Astrocyte of the cerebellum (primary cell): ENCODE measurements around the gene OVOL1.

ENCODE experiments used
- DNase-seq: peaks from one replicate; pipeline ENCODE4 v3.0.0-alpha.2; 2011; ENCODE audit warnings: low read depth
- H3K4me3 ChIP-seq: 2 replicates; pipeline ENCODE4 v1.5.1; 2011; ENCODE audit warnings: mild to moderate bottlenecking, low read depth, low read length, moderate library complexity
- in situ Hi-C: cut with HindIII; loops from 2 replicates; pipeline ENCODE4 v1.10.0; 2017; ENCODE audit warnings: low sequenced_read_pairs
- TF ChIP-seq, protein P1 (sequence below): IDR thresholded peaks from 2 replicates; pipeline ENCODE4 v1.5.1; 2012; ENCODE audit warnings: low read length, low read depth, moderate library complexity, mild to moderate bottlenecking; ENCODE audit errors: missing control alignments

Gene OVOL1

DNA sequence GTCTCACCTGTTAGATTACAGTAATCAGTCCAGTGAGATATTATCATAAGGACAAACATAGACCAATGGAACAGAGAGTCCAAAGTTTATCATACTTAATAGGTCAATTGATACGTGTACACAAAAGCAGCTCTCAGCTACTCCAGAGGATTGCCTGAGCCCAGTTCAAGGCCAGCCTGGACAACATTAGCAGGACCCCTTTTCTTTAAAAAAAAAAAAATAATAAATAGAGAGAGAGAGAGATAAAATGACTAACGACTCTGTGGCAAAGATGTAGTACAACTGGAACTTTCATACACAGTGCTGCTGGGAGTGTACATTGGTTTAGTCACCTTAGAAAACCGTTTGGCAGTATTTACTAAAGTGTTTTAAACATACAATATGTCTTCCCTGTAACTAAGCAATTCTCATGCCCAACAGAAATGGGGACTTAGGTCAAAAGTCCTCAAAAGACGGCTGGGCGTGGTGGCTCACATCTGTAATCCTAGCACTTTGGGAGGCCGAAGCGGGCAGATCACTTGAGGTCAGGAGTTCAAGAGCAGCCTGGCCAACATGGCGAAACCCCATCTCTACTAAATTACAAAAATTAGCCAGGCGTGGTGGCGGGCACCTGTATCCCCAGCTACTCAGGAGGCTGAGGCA, 57.5 kb downstream of the OVOL1 start:
- TF ChIP-seq, protein P1, sequence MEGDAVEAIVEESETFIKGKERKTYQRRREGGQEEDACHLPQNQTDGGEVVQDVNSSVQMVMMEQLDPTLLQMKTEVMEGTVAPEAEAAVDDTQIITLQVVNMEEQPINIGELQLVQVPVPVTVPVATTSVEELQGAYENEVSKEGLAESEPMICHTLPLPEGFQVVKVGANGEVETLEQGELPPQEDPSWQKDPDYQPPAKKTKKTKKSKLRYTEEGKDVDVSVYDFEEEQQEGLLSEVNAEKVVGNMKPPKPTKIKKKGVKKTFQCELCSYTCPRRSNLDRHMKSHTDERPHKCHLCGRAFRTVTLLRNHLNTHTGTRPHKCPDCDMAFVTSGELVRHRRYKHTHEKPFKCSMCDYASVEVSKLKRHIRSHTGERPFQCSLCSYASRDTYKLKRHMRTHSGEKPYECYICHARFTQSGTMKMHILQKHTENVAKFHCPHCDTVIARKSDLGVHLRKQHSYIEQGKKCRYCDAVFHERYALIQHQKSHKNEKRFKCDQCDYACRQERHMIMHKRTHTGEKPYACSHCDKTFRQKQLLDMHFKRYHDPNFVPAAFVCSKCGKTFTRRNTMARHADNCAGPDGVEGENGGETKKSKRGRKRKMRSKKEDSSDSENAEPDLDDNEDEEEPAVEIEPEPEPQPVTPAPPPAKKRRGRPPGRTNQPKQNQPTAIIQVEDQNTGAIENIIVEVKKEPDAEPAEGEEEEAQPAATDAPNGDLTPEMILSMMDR: no peak
- H3K4me3 ChIP-seq: no peak overlapping the region
- DNase-seq: no peak
- in situ Hi-C loops: no loop called here
